GM12865 (cell line): ENCODE measurements around the gene PRSS12.

Experiments used
- DNase-seq: peaks from one replicate; pipeline ENCODE4 v3.0.0; 2010; ENCODE audit warnings: low read depth
- H3K4me3 ChIP-seq: 2 replicates; pipeline ENCODE4 v1.5.1; 2011; ENCODE audit warnings: mild to moderate bottlenecking, low read depth, low read length, control low read depth
- TF ChIP-seq, protein P1 (sequence below): IDR thresholded peaks from 2 replicates; pipeline ENCODE4 v1.5.1; 2011; ENCODE audit warnings: low read length, control low read depth, low read depth, inconsistent platforms; ENCODE audit not compliant: insufficient read depth; ENCODE audit errors: missing control alignments

PRSS12 gene

DNA sequence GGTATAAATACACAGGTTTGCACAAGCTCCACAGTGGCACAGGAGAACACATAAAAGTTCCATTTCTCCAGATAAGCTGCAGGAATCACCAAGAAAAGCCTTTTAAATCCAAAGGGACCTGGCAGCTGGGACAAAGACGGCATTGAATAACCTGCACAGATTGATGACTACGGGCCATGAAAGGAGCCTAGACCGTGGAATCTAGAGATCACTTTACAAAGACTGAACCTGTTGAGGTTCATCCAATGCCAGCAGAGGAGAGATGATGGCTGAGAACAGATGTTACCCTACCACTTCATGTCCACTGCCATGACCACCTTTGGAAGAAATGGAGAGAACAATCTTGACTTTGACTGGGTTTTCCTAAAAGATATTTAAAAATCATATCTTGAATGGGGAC is 88.7 kb downstream of the PRSS12 start:
- DNase-seq: no peak
- TF ChIP-seq, protein P1, sequence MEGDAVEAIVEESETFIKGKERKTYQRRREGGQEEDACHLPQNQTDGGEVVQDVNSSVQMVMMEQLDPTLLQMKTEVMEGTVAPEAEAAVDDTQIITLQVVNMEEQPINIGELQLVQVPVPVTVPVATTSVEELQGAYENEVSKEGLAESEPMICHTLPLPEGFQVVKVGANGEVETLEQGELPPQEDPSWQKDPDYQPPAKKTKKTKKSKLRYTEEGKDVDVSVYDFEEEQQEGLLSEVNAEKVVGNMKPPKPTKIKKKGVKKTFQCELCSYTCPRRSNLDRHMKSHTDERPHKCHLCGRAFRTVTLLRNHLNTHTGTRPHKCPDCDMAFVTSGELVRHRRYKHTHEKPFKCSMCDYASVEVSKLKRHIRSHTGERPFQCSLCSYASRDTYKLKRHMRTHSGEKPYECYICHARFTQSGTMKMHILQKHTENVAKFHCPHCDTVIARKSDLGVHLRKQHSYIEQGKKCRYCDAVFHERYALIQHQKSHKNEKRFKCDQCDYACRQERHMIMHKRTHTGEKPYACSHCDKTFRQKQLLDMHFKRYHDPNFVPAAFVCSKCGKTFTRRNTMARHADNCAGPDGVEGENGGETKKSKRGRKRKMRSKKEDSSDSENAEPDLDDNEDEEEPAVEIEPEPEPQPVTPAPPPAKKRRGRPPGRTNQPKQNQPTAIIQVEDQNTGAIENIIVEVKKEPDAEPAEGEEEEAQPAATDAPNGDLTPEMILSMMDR: no peak
- H3K4me3 ChIP-seq: no peak overlapping the region

DNA sequence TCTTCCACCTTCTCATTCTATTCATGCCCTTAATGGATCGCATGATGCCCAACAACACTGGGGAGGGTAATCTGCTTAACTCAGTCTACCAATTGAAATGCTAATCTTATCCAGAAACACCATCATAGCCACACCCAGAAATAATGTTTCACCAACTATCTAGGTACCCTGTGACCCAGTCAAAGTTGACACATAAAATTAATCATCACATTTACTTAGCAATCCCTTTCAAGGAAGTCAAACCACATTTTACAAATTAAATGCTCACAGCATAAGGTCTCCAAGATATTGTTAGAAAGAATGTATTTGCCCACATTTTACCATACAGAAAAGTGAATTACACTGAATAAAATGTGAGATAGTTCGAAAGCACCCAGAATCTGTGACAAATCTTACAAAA is 92.5 kb downstream of the PRSS12 start:
- no peak overlapping the region for H3K4me3 ChIP-seq
- no peak for DNase-seq
- TF ChIP-seq, protein P1: no peak

DNA sequence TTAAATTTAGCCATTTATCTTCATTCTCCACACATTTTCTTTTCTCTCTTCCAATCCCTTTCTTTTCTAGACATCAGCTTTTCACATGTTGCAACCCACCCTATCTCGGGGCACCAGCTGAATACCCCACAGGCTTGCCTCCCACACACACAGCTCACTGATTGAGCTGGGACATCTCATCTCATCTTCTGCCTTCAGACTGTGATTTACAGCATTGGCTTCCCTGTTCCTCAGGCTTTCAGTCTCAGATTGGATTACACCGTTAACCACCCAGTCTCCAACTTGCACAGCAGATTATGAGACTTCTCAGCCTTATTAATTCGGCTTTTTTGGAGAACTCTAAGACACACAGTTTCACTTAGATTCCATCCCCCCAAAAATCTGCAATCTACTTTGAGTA is 93.7 kb downstream of the PRSS12 start:
- TF ChIP-seq, protein P1: no peak
- H3K4me3 ChIP-seq: no peak overlapping the region
- no peak for DNase-seq

DNA sequence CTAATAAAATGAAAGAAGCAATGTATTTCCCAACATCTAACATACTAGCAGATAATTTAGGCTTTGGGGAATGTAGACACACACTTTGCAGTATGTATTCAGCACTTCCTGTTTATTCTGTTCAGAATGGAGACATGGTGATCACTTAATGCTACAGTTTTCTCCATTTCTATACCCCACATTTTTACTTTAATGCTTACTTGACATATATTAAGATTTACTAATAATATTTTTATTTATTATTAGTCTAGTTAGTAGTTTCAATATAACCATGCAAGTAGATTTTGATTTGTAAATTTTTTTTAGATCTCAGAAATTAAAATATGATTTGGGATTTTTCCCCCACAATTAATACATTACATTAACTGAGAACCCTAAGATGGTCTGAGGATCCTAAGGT is 98.4 kb downstream of the PRSS12 start:
- H3K4me3 ChIP-seq: no peak overlapping the region
- no peak for DNase-seq
- TF ChIP-seq, protein P1: no peak

DNA sequence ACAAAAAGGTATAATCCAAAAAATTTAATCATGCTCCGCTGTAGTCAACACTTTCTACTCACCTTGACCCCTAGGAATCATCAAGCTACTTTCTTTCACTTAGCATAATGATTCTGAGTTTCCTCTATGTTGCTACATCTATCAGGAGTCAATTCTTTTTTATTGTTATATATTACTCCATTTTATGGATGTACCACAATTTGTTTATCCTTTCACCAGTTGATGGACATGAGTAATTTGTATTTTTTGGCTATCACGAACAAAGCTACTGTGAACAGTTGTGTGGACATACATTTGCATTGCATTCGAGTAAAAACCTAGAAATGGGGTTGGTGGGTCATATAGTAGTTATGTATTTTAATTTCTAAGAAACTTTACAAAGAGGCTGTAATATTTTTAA is 102.9 kb downstream of the PRSS12 start:
- TF ChIP-seq, protein P1: no peak
- no peak for DNase-seq
- H3K4me3 ChIP-seq: no peak overlapping the region

DNA sequence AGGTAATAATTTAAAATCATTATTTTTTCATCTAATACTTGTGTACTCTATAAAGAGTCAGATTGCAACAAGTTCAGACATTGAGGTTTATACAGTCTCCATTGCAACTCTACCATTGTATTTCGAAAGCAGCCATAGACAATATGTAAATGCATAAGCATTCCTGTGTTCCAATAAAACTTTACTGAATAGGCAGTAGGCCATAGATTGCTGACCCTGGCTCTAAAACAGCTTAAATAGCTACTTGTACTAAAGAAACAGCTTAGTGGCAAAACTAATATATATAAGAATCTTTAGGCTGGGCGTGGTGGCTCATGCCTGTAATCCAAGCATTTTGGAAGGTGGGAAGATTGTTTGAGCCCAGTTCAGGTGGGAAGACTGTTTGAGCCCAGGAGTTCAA is 115.3 kb downstream of the PRSS12 start:
- H3K4me3 ChIP-seq: no peak overlapping the region
- TF ChIP-seq, protein P1: no peak
- DNase-seq: no peak

DNA sequence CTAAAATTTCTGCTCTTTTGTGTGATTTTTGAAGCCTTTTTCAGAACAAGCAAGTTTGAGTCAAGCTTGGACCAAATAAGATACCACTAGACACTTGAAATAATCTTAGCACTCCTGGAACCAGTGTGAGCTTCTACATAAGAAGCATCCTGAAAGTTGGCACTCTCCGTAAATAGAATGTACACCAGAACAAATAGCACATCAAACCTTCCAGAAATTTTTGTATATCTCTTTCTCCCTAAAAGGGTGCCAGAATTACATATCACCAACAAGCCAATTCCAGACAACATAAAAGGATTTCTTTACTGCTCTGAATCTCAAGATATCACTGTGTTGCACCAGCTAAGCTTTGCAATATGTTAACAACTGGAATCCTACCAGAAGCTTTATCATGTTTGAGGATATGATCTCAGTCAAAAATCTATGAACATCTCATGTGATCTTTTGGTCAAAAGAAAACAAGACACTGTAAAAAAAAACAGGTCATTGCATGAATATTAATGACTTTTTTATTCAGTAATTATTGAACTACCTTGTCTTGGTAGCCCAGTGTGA is 117.2 kb downstream of the PRSS12 start:
- H3K4me3 ChIP-seq: no peak overlapping the region
- TF ChIP-seq, protein P1: no peak
- DNase-seq: no peak
